ENCODE results near the gene CACFD1.

DNA sequence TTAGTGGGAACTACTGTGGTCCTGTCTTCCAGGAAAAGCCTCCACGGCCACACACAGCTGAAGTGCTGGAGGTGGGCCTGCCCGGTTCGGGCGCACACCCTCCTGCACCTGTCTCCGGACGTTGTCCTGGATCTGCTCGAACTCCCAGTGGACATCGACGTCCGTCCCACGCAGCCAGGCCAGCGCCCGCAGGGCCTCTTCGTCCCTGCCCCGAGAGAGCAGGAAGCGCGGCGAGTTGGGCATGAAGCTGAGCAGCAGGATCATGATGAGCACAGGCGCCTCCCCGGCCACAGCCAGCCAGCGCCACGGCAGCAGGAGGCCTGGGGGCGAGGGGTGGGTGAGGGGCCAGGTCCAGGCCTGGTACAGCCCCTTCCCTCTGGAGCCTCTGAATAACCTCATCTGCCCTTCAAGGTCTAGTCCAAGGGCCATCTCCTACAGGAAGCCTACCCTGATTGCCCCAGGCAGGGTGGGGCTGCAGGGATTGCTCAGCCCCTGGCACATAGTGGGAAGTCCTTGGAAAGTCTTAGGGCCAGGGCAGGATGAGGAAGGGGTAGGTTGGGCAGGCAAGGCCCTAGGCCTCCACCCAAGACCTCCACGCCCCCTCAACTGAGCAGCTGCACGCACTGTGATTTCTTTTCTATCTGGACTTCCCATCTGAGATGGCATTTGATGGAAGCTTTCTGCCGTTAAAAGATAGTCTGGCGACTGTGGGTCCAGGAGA lies 15.7 kb downstream of the CACFD1 start:
- TF ChIP-seq, protein P1, sequence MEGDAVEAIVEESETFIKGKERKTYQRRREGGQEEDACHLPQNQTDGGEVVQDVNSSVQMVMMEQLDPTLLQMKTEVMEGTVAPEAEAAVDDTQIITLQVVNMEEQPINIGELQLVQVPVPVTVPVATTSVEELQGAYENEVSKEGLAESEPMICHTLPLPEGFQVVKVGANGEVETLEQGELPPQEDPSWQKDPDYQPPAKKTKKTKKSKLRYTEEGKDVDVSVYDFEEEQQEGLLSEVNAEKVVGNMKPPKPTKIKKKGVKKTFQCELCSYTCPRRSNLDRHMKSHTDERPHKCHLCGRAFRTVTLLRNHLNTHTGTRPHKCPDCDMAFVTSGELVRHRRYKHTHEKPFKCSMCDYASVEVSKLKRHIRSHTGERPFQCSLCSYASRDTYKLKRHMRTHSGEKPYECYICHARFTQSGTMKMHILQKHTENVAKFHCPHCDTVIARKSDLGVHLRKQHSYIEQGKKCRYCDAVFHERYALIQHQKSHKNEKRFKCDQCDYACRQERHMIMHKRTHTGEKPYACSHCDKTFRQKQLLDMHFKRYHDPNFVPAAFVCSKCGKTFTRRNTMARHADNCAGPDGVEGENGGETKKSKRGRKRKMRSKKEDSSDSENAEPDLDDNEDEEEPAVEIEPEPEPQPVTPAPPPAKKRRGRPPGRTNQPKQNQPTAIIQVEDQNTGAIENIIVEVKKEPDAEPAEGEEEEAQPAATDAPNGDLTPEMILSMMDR (IDR thresholded peaks at IDR 0.05) = no peak
- TF ChIP-seq EP300 (IDR thresholded peaks at IDR 0.05) (no peak), POLR2A (IDR thresholded peaks at IDR 0.05) (no peak)

Data from tibial nerve (tissue), 4 donors.